Activated naive CD4-positive, alpha-beta T cell treated with anti-CD3 and anti-CD28 coated beads, Interleukin-2, amount 50 U/mL, for 16 hours (primary cell): ENCODE measurements around the gene PHACTR2.

Experiments
- DNase-seq: peaks from one replicate; pipeline ENCODE4 v3.0.0-alpha.2; 2020

The PHACTR2 gene

GRCh38 chr6:143743301-143744166, 65.8 kb downstream of the PHACTR2 start:
- DNase-seq = no peak

DNA sequence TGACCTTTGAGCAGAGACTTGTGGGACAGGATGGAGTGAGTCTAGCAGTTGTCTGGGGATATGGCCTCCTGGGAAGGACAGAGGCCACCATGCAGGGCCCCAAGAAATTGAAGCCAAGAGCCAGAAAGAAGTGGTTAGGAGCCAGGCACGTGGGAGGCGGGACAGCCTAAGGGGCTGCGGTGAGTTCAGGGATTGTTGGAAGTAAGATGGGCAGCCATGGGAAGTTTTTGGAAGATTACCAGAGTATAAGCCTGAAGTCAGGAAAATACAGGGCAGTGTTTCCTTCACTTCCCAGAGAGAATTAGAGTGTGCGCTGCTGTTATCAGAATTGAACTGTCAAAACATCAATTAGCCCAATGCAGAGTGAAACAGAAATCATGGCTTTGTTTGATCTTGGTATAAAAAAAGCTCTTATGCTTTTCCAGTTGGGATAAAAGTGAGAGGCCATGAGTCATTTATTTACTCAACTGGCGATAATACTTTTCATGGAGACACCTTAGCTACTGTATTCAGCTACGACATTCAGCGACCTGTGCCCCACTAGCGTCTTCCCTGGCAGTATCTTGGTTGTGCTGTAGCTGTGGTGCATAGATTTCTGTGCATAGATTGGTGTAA, 66.9 kb downstream of the PHACTR2 start:
- no peak for DNase-seq

DNA sequence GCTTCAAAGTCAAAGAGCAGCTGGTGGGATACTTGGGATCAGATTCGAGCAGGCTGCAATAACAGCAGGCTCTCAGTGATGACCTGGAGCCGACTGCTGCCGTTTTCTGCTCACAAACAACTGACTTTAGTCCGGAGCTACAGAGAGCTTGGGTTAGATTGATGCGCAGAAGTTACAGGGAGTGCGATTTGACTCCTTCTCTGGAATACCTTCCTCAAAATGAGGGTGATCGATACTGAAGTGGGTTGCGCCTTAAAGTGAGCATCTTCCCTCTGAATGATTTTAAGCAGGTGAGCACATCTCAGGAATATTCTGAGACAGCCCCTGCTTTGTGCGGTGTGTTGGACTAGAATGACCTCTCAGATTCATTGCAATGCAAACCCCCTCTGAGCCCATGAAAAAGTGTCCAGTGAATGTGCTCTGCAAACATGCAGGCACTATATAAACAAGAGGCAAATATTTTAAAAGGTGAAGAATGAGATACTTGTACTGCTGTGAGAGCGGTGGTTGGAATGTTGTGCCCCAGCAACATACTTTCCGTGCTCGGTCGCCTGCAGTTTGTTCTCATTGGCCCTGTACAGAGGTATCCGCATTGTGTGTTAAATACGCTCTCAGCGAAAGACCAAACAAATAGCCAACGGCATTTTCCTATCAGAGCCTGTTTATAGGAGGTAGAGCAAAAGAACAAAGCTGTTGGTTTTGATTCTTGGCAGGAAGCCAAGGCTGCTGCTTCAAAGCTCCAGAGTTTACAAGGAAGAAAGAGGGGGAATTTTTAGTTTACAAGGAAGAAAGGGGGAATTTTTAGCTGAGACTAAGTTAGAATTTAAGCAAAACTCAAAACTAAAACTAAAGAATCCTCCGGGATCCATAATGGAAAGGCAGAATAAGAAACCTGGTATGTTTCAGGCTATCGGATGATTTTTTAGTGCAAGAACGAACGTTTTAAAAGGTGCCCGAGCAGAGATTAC, 67.7 kb downstream of the PHACTR2 start:
- DNase-seq = no peak

DNA sequence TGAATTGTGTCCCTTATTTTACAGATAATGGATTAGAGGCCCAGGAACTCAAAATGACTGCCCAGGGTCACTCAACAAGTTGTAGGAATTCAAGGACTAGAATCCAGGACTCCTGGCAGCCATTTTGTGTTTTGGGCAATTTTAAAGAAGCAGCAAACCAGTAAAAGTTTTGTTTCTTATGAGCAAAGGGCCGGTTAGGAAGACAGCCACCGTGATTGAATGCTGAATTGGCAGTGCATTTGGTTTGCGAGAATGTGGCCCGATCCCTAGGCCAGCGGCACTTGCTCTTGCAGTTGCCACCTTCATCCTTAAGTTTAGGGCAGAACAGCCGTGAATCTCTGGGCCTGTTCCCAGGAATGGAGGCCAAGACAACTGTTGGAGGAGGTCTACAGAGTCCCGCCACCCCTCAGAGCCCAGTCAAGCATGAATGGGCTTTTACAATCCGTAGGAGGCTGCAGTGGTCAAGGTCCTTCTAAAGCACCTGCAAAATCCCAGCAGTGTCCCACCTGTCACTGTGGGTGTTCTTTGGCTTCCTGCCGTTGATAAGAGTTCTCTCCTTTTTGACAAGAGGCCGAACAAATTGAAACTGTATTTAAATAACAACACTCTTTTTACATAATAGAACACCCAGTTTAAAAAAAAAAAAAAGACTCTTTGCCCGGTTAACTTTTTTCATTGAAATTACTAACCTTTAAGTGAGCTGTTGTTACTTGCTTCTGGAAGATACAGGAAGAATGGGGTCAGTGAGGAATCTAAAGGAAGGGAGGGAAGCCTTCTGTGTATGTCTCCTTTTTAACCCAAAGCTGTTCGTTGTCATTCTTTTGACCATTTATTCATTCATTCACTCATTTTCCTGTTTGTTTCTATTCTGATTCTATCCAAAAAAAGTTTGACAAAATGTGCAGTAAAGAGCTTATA, 68.7 kb downstream of the PHACTR2 start:
- no peak for DNase-seq

- DNase-seq = no peak
Observed at GRCh38 chr6:143747347-143747842, 69.6 kb downstream of the PHACTR2 start.

GRCh38 chr6:143749891-143750290, 72.1 kb downstream of the PHACTR2 start:
- DNase-seq = no peak

- DNase-seq = no peak
Observed at GRCh38 chr6:143750877-143751276, 73.1 kb downstream of the PHACTR2 start.

DNA sequence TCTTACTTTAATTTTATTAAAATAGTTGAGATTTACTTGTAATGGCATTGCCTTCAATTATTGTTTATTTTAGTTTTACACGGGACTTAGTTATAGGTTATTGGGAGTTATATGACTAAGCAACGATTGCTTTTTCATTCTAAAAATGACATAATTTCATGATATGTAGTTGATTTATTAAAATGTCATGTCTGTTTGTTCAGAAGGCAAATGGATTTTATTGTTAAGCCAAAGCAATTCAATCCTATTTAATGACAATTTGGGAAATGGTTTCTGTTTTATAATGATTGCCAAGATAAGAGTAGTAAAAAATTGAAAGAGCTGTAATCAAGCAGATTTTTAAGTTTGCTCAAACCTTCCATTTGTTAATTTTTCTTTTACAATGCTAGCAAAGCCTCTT, 74.7 kb downstream of the PHACTR2 start:
- DNase-seq = no peak

DNA sequence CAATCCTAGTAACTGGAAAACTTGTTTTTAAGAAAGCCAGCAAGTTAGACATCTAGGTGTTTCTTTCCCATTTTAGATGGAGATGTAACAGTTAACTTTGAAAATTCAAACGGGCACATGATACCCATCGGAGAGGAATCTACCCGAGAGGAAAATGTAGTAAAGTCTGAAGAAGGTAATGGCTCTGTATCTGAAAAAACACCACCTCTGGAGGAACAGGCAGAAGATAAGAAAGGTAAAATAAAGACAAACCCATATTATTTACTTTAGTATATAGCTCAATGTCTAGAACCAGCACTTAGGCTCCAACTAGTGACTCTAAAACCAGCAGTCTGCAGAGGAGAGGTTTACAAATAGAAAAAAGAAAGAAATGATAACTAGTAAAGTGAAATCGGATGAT, 75.9 kb downstream of the PHACTR2 start:
- DNase-seq = no peak

- no peak for DNase-seq
Observed at GRCh38 chr6:143754204-143754603, 76.4 kb downstream of the PHACTR2 start.

GRCh38 chr6:143755301-143755744, 77.6 kb downstream of the PHACTR2 start:
- DNase-seq = no peak

DNA sequence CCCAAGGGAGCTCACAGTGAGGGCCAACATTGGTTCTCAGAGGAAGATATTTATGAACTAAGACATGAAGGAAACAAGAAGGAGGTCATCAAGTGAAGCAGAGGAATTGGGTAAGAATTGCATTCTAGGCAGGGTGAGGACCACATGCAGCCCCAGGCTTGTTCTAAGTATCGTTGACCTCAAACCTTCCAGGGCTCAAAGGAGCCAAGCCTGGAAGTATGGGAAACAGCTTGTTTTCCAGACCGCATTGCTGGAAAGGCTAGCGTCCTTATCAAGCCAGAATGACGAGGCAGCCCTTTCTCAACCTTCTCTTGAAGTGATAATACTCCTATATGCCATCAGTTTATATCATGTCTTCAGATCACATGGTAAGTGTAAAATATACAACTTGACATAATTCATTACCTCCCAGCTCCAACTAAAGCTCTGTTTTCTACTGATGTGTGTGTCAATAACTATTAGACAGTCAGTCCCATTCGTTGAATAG, 79.6 kb downstream of the PHACTR2 start:
- no peak for DNase-seq

DNA sequence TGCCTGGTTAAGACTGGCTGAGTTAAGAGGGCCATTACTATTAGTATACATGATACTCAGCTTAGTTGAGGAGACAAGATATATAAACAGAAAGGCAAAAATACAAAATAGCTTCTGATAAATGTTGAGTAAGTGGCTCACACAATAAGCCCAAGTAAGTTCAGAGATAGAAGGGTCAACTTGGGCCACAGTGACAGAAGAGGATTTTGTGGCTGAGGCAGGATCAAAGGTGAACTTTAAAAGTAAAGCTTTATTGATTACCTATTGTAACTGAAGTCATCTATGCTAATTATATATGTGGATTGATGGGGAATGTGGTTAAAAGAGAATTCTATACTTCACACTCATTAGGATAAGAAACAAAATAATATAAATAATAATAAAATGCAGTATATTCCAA, 80.8 kb downstream of the PHACTR2 start:
- DNase-seq = no peak

- DNase-seq = no peak
Observed at GRCh38 chr6:143759666-143760065, 81.9 kb downstream of the PHACTR2 start.

- no peak for DNase-seq
Observed at GRCh38 chr6:143761074-143761473, 83.3 kb downstream of the PHACTR2 start.

DNA sequence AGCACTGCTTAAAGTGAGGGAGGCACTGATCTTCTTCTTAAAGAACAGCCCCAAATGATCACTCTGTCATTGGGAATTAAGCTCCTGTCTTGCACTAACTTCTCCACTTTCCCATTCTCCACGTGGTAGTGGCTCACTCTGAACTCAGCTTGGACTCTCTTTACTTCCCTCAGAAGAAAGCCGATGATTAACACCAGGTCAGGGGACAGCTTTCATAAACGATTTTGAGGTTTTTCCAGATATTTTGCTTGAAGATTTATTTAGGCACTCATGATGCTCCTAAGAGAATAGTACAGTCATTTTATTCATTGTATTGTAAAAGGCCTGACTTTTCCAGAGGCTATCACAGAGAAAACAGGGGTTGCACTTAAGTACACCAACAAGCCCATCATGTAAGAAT, 84.4 kb downstream of the PHACTR2 start:
- no peak for DNase-seq

GRCh38 chr6:143765422-143766184, 87.8 kb downstream of the PHACTR2 start:
- no peak for DNase-seq

- DNase-seq = no peak
Observed at GRCh38 chr6:143766185-143766553, 88.4 kb downstream of the PHACTR2 start.

GRCh38 chr6:143767433-143767832, 89.7 kb downstream of the PHACTR2 start:
- no peak for DNase-seq

- DNase-seq = no peak
Observed at GRCh38 chr6:143772116-143773086, 94.6 kb downstream of the PHACTR2 start.
